ENCODE data around the gene PTCD3.

GRCh38 chr2:86105969-86106945 is at the start of gene PTCD3:
- TF ChIP-seq REST (IDR thresholded peaks at IDR 0.05; ENCODE audit: insufficient read depth in 1 of 2, low read depth in 2 of 2, low read length in 1 of 2) (0 out of 4 replicates have a peak, but pooled peaks of 1 of the 2 experiments have one; percentile 53), CTCF (IDR thresholded peaks at IDR 0.05) (no peak), TCF7L2 (IDR thresholded peaks at IDR 0.05; ENCODE audit: low read depth, low read length) (peak; percentile 69)
